AG04450 (cell line): Measurements from ENCODE around the gene RIPPLY1. TPM values are rescaled to one million over a fixed set of nuclear protein-coding genes. Genes with fewer than 3 reads are reported as not detected.

Experiments used
- CTCF ChIA-PET: fragments of 300-600, 350-600 bp; formaldehyde crosslinking; extraction: SDS; loops from one replicate; lab custom pipeline; 2022; ENCODE audit warnings: antibody characterized with exemption, inconsistent platforms; lab: Charles Lee
- POLR2A ChIA-PET: fragments of 350-600 bp; formaldehyde crosslinking; extraction: SDS; loops from one replicate; lab custom pipeline; 2021; ENCODE audit warnings: antibody characterized with exemption, inconsistent platforms; lab: Yijun Ruan, JAX
- DNase-seq: peaks from one replicate; pipeline ENCODE4 v3.0.0-alpha.2; 2011; ENCODE audit warnings: low read depth, low spot score
- H3K27ac ChIP-seq: one replicate; pipeline ENCODE4 v1.5.1; 2012; ENCODE audit warnings: low read depth, low read length, control low read depth
- H3K27me3 ChIP-seq: one replicate; pipeline ENCODE4 v1.6.0; 2012; ENCODE audit warnings: low read length; ENCODE audit not compliant: control insufficient read depth, insufficient read depth
- H3K4me3 ChIP-seq: 2 replicates; pipeline ENCODE4 v1.5.1; 2011; ENCODE audit warnings: mild to moderate bottlenecking, low read depth, low read length, control low read depth
- H3K9me3 ChIP-seq: 2 replicates; pipeline ENCODE4 v1.5.1; 2012; ENCODE audit warnings: low read length; ENCODE audit not compliant: control insufficient read depth, insufficient read depth
- CTCF ChIP-seq: IDR thresholded peaks from 2 replicates; pipeline ENCODE4 v1.5.1; 2011; ENCODE audit warnings: low read depth, low read length, control low read depth, inconsistent platforms
- polyA plus RNA-seq: library from polyadenylated mRNA; depleted of rRNA; stranded (reverse); fragments of >200 nt; gene quantifications from 2 replicates; pipeline ENCODE4 v1.2.3, GENCODE V29; 2011

RIPPLY1 gene
- polyA plus RNA-seq, 1 experiment: not detected

GRCh38 chrX:106919932-106920452 is 16.9 kb upstream of the RIPPLY1 start, which contains the start of gene CLDN2:
Gene CLDN2, plus strand, starts transcription at chrX:106920402. Its CDS starts 7,827 bp downstream, at chrX:106928229.
- no peak for DNase-seq
- Histone ChIP-seq H3K27ac (no peak within 1 kb of the TSS), H3K4me3 (no peak within 1 kb of the TSS), H3K27me3 (no peaks in the 10 kb centered on the region), H3K9me3 (no peaks in the 10 kb centered on the region)
- CTCF ChIA-PET: no interaction called here
- no peak for TF ChIP-seq CTCF
- POLR2A ChIA-PET: no interaction called here

GRCh38 chrX:106917830-106918500 is 14.8 kb upstream of the RIPPLY1 start:
- ChIA-PET CTCF (interaction anchor here (0.8 kb wide), 1 partner anchor 24 kb away, joined by 3 read pairs; no protein-coding TSS in a partner anchor), POLR2A (no interaction called here)

GRCh38 chrX:106912864-106913263 is 9.7 kb upstream of the RIPPLY1 start:
- ChIA-PET POLR2A (no interaction called here), CTCF (interaction anchor here (1.1 kb wide), 1 partner anchor 15 kb away, joined by 6 read pairs; no protein-coding TSS in a partner anchor)
- H3K4me3 ChIP-seq: no peak overlapping the region
- no peak for DNase-seq
- no peaks in the 10 kb centered on the region for H3K9me3 ChIP-seq
- H3K27me3 ChIP-seq: no peaks in the 10 kb centered on the region
- TF ChIP-seq CTCF: no peak
- H3K27ac ChIP-seq: no peak overlapping the region

More at GRCh38 chrX:106917830-106918500, 14.8 kb upstream of the RIPPLY1 start:
- no peak overlapping the region for H3K27ac ChIP-seq
- no peaks in the 10 kb centered on the region for H3K27me3 ChIP-seq
- no peaks in the 10 kb centered on the region for H3K9me3 ChIP-seq
- no peak for DNase-seq
- no peak for TF ChIP-seq CTCF
- H3K4me3 ChIP-seq: no peak overlapping the region

- no peak for TF ChIP-seq CTCF
- H3K4me3 ChIP-seq: no peak overlapping the region
- ChIA-PET CTCF (no interaction called here), POLR2A (no interaction called here)
- H3K9me3 ChIP-seq: no peaks in the 10 kb centered on the region
- no peak overlapping the region for H3K27ac ChIP-seq
- no peak for DNase-seq
- no peaks in the 10 kb centered on the region for H3K27me3 ChIP-seq
Measured at GRCh38 chrX:106906361-106906760, 3.2 kb upstream of the RIPPLY1 start.

- DNase-seq: no peak
Measured at GRCh38 chrX:106905064-106905708, 2.0 kb upstream of the RIPPLY1 start.

More at GRCh38 chrX:106905064-106905708, 2.0 kb upstream of the RIPPLY1 start:
- Histone ChIP-seq H3K9me3 (no peaks in the 10 kb centered on the region), H3K27me3 (no peaks in the 10 kb centered on the region), H3K27ac (no peak overlapping the region), H3K4me3 (no peak overlapping the region)
- ChIA-PET CTCF (interaction anchor here (1.4 kb wide), 1 partner anchor 11 kb away, joined by 5 read pairs; no protein-coding TSS in a partner anchor), POLR2A (no interaction called here)
- TF ChIP-seq CTCF: no peak
